ENCODE results near the gene TADA2B.

Gene TADA2B

GRCh38 chr4:7040765-7041164 lies 2.4 kb upstream of the TADA2B start:
- no peak for DNase-seq (ENCODE audit: low read depth in 2 of 2)

- DNase-seq (ENCODE audit: low read depth in 2 of 2), result no peak
These were observed 1.9 kb upstream of the TADA2B start for GRCh38 chr4:7041246-7041645.

GRCh38 chr4:7041801-7042502 lies 1.2 kb upstream of the TADA2B start:
- no peak for DNase-seq (ENCODE audit: low read depth in 2 of 2)

- DNase-seq (ENCODE audit: low read depth in 2 of 2), result peak; percentile 77 to 90
These were observed 479 bp upstream of the TADA2B start for GRCh38 chr4:7042503-7043283.

- no peak for DNase-seq (ENCODE audit: low read depth in 2 of 2)
These were observed 1.2 kb downstream of the TADA2B start for GRCh38 chr4:7044137-7044930.

GRCh38 chr4:7045553-7045952 lies 2.4 kb downstream of the TADA2B start:
- no peak for DNase-seq (ENCODE audit: low read depth in 2 of 2)

GRCh38 chr4:7045961-7046921 lies 3.1 kb downstream of the TADA2B start:
- no peak for DNase-seq (ENCODE audit: low read depth in 2 of 2)

GRCh38 chr4:7046971-7047370 lies 3.8 kb downstream of the TADA2B start:
- DNase-seq (ENCODE audit: low read depth in 2 of 2), result no peak

GRCh38 chr4:7048642-7049041 lies 5.5 kb downstream of the TADA2B start:
- DNase-seq (ENCODE audit: low read depth in 2 of 2), result no peak

GRCh38 chr4:7049295-7049694 lies 6.1 kb downstream of the TADA2B start:
- DNase-seq (ENCODE audit: low read depth in 2 of 2), result no peak

- no peak for DNase-seq (ENCODE audit: low read depth in 2 of 2)
These were observed 6.6 kb downstream of the TADA2B start for GRCh38 chr4:7049739-7050138.

GRCh38 chr4:7050481-7051143 lies 7.4 kb downstream of the TADA2B start:
- DNase-seq (ENCODE audit: low read depth in 2 of 2), result no peak

GRCh38 chr4:7051144-7051495 lies 7.9 kb downstream of the TADA2B start:
- DNase-seq (ENCODE audit: low read depth in 2 of 2), result no peak

- no peak for DNase-seq (ENCODE audit: low read depth in 2 of 2)
These were observed 8.7 kb downstream of the TADA2B start for GRCh38 chr4:7051905-7052304.

GRCh38 chr4:7052313-7052712 lies 9.1 kb downstream of the TADA2B start:
- DNase-seq (ENCODE audit: low read depth in 2 of 2), result no peak

- DNase-seq (ENCODE audit: low read depth in 2 of 2), result no peak
These were observed 9.9 kb downstream of the TADA2B start for GRCh38 chr4:7052923-7053715.

- DNase-seq (ENCODE audit: low read depth in 2 of 2), result no peak
These were observed 11.1 kb downstream of the TADA2B start for GRCh38 chr4:7054106-7054880.

- DNase-seq (ENCODE audit: low read depth in 2 of 2), result no peak
These were observed 12.2 kb downstream of the TADA2B start for GRCh38 chr4:7055111-7055989.
